ENCODE measurements around the gene EEA1.

The EEA1 gene

DNA sequence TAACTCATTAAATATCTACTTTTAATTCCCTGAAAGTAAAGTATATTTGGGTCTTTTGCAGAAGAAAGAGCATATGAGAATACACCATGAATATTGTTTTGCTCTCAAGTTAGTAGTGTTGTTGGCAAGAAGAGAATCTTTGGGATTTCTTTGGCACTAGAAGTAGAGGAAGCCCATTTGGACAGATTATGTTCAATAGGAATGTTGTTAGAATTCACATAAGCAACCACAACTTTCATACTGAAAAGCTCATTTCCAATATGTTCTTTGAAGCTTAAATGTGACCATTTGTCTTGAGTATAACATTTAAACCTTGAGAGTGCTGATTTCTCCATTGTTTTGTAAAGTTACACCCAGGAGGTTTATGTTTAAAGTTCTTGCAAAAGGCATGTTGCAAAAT, 188.7 kb downstream of the EEA1 start:
- no peak for FAIRE-seq

DNA sequence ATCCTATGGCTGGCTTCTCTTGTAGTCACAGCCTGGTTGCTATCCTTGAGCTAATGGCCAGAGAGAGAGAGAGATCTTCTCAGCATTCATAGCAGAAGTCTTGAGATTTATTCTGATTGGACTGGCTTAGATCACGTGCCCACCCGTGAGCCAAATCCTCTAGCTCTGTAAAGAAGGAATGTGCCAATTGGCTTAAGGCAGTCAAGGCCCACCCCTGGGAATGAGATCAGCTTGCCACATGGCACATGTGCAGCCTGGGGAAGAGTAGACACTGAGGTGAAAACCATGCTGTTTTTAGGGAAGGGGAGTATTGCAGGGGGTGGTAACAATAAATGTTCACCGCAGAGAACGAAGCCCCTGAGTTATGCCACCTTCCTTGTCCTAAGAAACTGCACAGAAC, 190.0 kb downstream of the EEA1 start:
- no peak for FAIRE-seq

DNA sequence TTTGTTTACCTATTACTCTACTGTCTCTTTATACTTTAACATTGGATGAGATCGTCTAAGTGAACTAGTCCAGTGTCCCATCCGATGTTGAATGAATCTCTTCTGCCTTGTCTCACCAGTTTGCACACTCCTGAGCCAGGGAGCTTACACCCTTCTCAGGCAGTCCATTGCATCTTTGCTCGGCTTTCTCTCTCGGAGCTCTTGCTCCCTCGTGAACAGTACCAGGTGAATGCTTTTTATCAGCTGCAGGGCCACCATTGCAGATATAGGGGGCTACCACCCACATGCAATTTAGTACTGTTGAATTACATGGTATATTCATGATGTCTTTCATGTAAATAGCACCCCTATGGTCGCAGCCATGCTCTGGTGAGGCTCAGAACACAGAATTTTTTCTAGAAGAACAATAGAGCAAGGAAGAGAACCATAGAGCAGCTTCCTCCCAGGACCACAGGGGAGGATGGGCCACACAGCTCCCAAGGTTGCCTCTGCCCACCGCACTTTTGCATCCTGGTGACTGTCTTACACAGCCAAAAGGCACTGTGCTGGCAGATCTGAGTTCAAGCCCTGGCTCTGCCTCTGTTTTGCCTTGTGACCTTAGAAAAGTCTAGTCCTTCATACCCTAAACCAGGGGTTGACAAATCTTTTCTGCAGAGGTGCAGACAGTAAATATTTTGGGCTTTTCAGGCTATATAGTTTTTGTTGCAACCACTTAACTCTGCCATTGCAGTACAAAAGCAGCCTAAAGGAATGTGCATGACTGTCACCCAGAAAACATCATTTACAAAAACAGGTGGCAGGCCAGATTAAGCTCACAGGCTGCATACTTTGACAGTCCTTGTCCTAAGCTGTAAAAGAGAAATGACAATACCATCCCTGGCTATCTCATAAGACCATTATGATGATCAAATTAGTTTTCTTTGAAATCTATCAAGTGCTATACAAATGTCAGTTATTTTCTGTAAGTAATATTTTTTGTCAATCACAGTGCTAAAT, 190.9 kb downstream of the EEA1 start:
- no peak for FAIRE-seq

DNA sequence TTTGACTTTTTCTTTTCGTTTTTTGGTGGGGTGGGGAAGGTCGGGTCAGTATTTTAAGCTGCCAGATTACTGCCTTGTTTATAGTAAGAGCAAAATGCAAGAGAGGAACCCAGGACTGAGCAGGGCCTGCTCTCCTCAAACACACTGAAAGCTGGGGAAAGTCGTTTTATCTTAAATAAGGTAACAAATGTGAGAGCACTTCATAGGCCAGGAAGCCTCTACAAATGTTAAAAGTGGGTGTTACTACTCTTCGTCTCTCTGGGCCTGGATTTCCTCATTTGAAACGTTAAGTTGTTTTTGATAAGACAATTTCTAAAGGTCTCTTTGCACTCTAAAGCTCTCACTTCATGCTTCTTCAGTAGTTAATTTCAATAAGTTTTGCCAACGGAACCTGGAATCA, 192.5 kb downstream of the EEA1 start:
- FAIRE-seq = no peak

DNA sequence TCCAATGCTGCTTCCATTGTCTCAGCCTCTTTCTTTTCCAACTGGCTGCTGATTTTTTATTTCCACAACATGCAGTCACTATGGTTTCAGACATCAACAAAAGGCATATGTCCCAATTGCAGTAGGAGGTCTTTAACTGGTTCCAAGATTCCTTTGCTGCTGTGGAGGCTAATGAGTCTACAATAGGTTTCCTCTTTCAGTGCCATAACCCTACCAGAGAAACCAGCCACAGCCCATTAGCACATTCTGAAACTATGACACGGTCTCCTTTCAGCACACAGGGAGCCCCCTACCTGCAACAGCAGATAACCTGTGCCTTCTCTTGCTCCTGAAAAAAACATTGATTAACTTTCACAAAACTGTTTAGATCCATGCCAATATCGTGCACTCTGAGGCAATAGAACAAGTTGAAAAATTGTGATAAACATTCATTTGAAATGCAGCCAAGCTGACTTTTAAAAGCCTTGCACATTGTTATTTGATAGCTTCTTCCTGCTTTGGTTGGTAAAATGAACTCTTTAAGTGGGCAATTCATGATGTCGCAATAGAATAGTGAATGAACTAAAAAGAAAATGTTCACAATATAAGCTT, 193.9 kb downstream of the EEA1 start:
- FAIRE-seq = no peak

DNA sequence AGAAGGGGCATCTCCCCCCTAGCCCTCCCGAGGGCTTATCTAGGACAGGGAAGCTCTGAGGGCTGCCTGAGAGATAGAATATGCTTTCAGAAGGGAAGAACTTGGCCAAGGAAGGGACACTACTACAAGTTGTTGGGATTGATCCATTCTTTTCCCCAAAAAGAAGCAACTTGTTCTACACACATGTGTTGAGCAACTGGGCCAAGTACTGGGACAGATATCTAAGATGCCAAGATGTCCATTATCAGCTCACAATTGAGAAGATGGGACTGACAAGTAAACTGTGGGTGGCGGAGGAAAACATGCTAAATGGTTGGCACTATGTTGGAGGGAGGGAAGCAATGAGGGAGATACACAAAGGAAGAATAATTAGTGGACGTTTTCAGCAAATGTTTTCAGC, 195.4 kb downstream of the EEA1 start:
- no peak for FAIRE-seq

DNA sequence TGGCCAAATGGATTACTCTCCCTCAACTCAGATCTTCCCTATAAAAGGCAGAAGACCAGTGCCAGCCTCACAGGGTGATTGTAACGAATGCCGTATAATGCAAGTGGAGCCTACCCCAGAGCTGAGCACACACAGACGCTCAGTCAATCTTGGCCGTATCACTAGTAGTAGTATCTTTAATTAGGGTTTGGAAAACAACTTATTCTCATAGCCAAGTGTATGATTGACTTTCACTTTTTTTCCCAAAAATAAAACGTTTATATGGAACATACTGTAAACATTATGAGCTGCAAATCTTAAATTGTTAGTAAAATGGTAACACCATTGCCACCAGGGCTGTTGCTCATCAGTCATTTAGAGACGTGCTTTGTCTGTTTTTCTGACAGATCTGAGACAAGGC, 195.9 kb downstream of the EEA1 start:
- FAIRE-seq = no peak

DNA sequence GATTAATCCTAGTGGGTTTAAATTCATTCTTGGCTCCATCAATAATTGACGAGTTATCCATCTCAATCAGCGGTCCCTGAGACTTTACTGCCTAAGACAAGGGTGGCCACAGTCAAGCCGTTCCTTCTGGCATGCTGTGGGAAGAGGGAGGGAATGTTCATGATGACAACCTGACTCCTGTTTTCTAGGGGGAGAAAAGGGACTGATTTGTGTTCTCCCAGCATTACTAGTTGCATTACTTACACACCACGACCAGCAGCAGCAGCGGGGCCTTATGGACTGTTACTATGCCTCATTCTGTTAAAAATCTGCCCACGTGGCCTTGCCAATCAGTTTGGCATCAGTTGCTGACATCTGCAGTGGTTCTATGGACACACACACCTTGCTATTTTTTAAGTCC, 196.4 kb downstream of the EEA1 start:
- FAIRE-seq = no peak

DNA sequence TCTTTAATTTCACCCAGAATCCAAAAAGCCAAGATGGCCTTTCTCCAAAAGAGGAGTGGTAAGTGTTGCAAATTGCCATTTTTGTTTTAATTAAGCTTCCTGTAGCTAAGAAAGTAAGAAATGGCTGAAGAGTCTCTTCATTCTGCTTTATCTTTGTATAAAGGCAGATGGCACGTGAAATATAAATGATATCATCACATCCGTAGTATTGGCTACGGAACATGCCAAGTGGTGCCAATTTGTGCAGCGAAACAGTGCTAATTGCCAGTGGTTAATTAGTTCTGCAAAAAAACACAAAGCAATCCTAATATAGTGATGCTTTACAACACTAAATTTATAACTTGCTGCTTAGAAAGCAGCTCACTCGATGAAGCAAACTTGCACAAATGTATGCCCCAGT, 196.9 kb downstream of the EEA1 start:
- FAIRE-seq = no peak

DNA sequence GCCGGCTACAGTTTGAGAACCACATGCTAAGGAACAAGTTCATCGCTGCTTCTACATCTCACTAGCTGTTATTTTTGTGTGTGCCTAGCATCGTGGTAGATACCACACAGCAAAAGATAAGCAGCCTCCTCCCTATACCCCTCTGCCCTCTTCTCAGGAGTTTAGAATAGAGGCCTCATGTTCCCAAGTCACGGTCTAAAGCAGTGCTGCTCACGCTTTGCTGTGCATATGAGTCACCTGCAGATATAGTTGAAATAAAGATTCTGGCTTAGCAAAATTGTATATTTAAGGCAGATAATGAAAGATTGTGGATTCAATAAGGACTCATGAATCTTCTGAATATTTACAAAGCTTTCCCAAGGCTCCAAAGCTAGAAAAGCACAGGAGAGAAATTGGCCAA, 198.3 kb downstream of the EEA1 start:
- no peak for FAIRE-seq

DNA sequence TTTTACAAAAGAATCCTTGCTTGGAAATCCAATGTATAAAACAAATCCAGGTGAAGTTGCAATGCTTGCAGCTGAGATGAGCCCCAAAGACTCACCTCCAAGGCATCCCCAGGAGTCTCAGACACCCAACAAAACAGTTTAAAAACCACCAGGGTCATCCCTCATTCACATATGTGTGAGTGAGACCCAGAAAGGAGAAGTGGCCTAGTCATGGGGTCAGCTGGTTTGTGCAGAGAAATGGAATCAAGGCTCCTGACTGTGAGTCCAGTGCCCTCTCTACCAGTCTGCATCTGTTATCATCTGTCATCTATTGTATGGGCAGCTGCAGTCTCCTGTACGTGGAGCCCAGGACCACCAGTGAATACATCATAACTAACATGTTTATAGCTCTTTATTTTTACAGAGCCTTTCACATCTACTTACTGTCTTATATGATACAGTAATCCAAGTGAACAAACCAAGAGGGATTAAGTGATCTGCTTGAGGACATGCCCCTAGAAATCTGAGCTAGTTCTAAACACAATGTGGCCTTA, 199.3 kb downstream of the EEA1 start:
- FAIRE-seq = no peak

DNA sequence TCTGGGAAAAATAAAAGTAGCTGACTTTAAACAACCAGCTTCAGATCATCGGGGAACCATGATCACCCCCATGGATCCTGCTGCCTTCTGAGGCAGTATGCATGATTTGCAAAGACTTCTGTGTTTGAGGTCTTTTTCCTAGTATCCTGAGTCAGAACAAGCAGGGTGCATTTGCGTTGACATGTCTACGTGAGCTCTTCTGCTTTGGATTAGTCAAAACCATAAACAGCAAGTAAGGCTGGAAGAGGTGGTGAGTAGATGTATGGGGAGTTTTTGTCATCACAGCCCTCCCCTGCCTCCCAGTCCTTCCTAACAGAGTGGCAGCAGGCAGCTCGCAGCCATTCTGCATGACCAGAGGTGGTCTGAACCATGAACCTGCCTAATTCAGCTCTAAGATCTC, 202.2 kb downstream of the EEA1 start:
- no peak for FAIRE-seq

DNA sequence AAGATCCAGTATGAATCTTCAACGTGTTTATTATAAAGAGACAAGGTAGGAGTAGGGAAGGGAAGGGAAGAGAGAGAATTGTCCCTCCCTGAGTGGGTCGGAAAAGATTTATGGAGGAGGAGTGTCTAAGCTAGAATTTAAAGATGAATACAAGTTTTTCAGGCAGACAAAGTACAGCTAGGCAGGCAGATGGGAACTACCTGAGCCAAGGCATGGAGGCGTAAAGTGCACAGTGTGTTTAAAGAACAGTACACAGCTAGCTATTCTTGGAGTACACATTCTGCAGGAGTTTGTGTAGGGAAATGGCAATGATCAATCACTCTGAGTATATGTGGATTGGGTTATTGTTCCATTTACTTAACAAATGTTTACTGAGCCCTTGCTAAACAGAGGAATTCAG, 206.2 kb downstream of the EEA1 start:
- FAIRE-seq = no peak

DNA sequence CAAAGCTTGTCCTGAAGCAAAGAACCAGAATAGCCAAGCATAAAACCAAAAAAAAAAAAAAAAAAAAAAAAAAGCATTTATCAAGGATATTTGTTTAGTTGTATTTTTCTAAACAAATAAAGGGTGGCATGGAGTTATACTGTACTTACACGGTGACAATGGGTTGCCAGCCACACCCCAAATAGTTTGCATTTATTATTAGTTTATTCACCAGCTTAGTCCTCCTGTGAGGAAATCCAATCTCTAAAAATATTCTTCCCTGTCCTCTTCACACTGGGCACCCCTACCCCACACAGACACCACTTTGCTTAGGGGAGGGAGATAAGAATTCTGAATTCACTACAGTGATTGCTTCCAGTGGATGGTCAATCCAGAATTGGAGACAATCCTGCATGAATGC, 207.4 kb downstream of the EEA1 start:
- no peak for FAIRE-seq

DNA sequence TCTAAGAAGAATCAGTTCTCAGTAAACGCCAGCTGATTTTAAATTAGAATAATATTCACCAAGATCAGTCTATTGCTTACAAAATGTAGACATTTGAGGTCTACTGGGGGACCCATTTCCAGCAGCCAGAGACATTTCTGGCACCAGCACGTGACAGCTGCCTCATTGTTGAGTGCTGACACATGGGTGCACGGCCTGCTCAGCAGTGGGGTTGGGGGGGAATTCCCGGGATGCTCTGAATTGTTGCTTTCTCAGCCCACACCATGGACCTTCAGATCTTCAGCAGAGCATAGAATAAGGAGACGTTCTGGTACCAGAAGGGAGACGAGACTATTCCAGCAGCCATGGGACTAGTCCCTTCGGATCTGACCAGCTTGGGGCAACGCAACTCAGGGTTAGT, 208.0 kb downstream of the EEA1 start:
- no peak for FAIRE-seq
